HEK293 (cell line): ENCODE measurements around the gene STRBP.

ENCODE experiments used
- BCL11A ChIP-seq: fragments of 450-650 bp; formaldehyde crosslinking; IDR thresholded peaks from 2 replicates; pipeline ENCODE4 v1.5.1; 2016; ENCODE audit warnings: low read depth, missing biosample characterization, missing genetic modification characterization
- SETDB1 ChIP-seq: IDR thresholded peaks from one replicate; pipeline ENCODE4 v1.6.1; 2017; ENCODE audit warnings: mild to moderate bottlenecking, low read length, moderate library complexity, mixed read lengths; ENCODE audit not compliant: insufficient read length
- TRIM28 ChIP-seq: IDR thresholded peaks from 2 replicates; pipeline ENCODE4 v1.6.1; 2011; ENCODE audit warnings: low read length, control low read depth, borderline replicate concordance
- YY1 ChIP-seq: fragments of 450-650 bp; formaldehyde crosslinking; IDR thresholded peaks from 2 replicates; pipeline ENCODE4 v1.5.1; 2018; ENCODE audit warnings: missing biosample characterization, missing genetic modification characterization
- ZNF174 ChIP-seq: fragments of 450-650 bp; formaldehyde crosslinking; IDR thresholded peaks from 2 replicates; pipeline ENCODE4 v1.5.0; 2017; ENCODE audit warnings: missing biosample characterization, mild to moderate bottlenecking, missing genetic modification characterization
- ZNF248 ChIP-seq: fragments of 450-650 bp; formaldehyde crosslinking; IDR thresholded peaks from 2 replicates; pipeline ENCODE4 v1.5.1; 2017; ENCODE audit warnings: missing biosample characterization, missing genetic modification characterization
- ZNF529 ChIP-seq: fragments of 450-650 bp; formaldehyde crosslinking; IDR thresholded peaks from 2 replicates; pipeline ENCODE4 v1.5.1; 2017; ENCODE audit warnings: missing genetic modification characterization, missing biosample characterization; ENCODE audit not compliant: insufficient replicate concordance
- ZNF596 ChIP-seq: fragments of 450-650 bp; IDR thresholded peaks from 2 replicates; pipeline ENCODE4 v1.5.0; 2018; ENCODE audit warnings: missing biosample characterization, mild to moderate bottlenecking, missing genetic modification characterization, moderate library complexity
- TF ChIP-seq, protein P1 (sequence below): fragments of 450-650 bp; formaldehyde crosslinking; IDR thresholded peaks from 2 replicates; pipeline ENCODE4 v1.5.1; 2016; ENCODE audit warnings: missing biosample characterization, missing genetic modification characterization
- TF ChIP-seq, protein P2 (sequence below): fragments of 450-650 bp; formaldehyde crosslinking; IDR thresholded peaks from 2 replicates; pipeline ENCODE4 v1.5.1; 2016; ENCODE audit warnings: missing biosample characterization, missing genetic modification characterization
- TF ChIP-seq, protein P3 (sequence below): fragments of 450-650 bp; formaldehyde crosslinking; IDR thresholded peaks from 2 replicates; pipeline ENCODE4 v1.5.1; 2016; ENCODE audit warnings: missing biosample characterization, missing genetic modification characterization, low read depth
- TF ChIP-seq, protein P4 (sequence below): fragments of 450-650 bp; formaldehyde crosslinking; conservative IDR thresholded peaks from 2 replicates; pipeline ENCODE4 v1.5.1; 2016; ENCODE audit warnings: low read depth, missing biosample characterization, missing genetic modification characterization

DNA sequence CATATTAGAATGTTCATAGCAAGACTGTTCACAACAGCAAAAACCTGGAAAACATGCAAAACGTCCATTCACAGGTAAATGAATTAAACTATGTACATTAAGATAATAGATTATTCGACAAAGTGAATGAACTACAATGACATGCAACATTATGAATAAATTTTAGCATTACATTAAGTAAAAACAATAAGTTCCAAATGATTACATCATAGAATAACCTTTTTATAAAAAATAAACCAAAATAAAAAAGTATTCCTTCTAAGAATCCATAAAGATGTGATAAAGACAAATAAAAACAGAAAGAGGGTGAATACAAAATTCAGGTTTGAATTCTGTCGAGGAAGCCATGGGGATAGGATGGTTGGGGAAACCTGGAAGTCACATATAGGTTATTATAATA is 57.3 kb downstream of the STRBP start:
- TF ChIP-seq ZNF596 (tag by site-specific recombination) (no peak), YY1 (tag by site-specific recombination) (no peak), ZNF174 (tag by site-specific recombination) (no peak), ZNF529 (tag by site-specific recombination) (no peak), ZNF248 (tag by site-specific recombination) (no peak), BCL11A (no peak), TRIM28 (no peak), SETDB1 (no peak)
- TF ChIP-seq, protein P1, sequence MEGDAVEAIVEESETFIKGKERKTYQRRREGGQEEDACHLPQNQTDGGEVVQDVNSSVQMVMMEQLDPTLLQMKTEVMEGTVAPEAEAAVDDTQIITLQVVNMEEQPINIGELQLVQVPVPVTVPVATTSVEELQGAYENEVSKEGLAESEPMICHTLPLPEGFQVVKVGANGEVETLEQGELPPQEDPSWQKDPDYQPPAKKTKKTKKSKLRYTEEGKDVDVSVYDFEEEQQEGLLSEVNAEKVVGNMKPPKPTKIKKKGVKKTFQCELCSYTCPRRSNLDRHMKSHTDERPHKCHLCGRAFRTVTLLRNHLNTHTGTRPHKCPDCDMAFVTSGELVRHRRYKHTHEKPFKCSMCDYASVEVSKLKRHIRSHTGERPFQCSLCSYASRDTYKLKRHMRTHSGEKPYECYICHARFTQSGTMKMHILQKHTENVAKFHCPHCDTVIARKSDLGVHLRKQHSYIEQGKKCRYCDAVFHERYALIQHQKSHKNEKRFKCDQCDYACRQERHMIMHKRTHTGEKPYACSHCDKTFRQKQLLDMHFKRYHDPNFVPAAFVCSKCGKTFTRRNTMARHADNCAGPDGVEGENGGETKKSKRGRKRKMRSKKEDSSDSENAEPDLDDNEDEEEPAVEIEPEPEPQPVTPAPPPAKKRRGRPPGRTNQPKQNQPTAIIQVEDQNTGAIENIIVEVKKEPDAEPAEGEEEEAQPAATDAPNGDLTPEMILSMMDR (tag by site-specific recombination), result no peak
- TF ChIP-seq, protein P2, sequence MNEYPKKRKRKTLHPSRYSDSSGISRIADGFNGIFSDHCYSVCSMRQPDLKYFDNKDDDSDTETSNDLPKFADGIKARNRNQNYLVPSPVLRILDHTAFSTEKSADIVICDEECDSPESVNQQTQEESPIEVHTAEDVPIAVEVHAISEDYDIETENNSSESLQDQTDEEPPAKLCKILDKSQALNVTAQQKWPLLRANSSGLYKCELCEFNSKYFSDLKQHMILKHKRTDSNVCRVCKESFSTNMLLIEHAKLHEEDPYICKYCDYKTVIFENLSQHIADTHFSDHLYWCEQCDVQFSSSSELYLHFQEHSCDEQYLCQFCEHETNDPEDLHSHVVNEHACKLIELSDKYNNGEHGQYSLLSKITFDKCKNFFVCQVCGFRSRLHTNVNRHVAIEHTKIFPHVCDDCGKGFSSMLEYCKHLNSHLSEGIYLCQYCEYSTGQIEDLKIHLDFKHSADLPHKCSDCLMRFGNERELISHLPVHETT (tag by site-specific recombination), result no peak
- TF ChIP-seq, protein P3, sequence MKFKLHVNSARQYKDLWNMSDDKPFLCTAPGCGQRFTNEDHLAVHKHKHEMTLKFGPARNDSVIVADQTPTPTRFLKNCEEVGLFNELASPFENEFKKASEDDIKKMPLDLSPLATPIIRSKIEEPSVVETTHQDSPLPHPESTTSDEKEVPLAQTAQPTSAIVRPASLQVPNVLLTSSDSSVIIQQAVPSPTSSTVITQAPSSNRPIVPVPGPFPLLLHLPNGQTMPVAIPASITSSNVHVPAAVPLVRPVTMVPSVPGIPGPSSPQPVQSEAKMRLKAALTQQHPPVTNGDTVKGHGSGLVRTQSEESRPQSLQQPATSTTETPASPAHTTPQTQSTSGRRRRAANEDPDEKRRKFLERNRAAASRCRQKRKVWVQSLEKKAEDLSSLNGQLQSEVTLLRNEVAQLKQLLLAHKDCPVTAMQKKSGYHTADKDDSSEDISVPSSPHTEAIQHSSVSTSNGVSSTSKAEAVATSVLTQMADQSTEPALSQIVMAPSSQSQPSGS (tag by site-specific recombination), result peak; percentile 66
- TF ChIP-seq, protein P4, sequence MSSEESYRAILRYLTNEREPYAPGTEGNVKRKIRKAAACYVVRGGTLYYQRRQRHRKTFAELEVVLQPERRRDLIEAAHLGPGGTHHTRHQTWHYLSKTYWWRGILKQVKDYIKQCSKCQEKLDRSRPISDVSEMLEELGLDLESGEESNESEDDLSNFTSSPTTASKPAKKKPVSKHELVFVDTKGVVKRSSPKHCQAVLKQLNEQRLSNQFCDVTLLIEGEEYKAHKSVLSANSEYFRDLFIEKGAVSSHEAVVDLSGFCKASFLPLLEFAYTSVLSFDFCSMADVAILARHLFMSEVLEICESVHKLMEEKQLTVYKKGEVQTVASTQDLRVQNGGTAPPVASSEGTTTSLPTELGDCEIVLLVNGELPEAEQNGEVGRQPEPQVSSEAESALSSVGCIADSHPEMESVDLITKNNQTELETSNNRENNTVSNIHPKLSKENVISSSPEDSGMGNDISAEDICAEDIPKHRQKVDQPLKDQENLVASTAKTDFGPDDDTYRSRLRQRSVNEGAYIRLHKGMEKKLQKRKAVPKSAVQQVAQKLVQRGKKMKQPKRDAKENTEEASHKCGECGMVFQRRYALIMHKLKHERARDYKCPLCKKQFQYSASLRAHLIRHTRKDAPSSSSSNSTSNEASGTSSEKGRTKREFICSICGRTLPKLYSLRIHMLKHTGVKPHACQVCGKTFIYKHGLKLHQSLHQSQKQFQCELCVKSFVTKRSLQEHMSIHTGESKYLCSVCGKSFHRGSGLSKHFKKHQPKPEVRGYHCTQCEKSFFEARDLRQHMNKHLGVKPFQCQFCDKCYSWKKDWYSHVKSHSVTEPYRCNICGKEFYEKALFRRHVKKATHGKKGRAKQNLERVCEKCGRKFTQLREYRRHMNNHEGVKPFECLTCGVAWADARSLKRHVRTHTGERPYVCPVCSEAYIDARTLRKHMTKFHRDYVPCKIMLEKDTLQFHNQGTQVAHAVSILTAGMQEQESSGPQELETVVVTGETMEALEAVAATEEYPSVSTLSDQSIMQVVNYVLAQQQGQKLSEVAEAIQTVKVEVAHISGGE (tag by site-specific recombination), result no peak
